DMS79 treated with DMSO at 0.1 percent for 48 hours (cell line): ENCODE data around the gene TAP1.
A peak's percentile ranks its signal among the peaks of the same experiment; 100 is the strongest.
"Not testable (repeated sequence)": the region's sequence is repeated elsewhere in the genome, so short reads cannot be mapped to it uniquely, and the experiment has no call there.

ENCODE experiments used
- DNase-seq: peaks from one replicate; lab custom pipeline; 2025; lab: John Stamatoyannopoulos, UW

TAP1 gene

GRCh38 chr6:32839356-32839755 lies 14.1 kb downstream of the TAP1 start:
- DNase-seq, result no peak

- peak; percentile 84 for DNase-seq
Observed at GRCh38 chr6:32838114-32838958, 15.2 kb downstream of the TAP1 start, which contains the start of gene TAP2. TSS of gene TAP2 (minus strand) at chr6:32838739. CDS start at chr6:32838233, 506 bp downstream.

GRCh38 chr6:32837651-32838113 lies 15.8 kb downstream of the TAP1 start:
- DNase-seq, result no peak

GRCh38 chr6:32836873-32837272 lies 16.6 kb downstream of the TAP1 start:
- DNase-seq, result no peak

GRCh38 chr6:32835167-32835893 lies 18.2 kb downstream of the TAP1 start:
- DNase-seq, result no peak

- no peak for DNase-seq
Observed at GRCh38 chr6:32833664-32834063, 19.8 kb downstream of the TAP1 start.

- DNase-seq, result no peak
Observed at GRCh38 chr6:32832535-32832934, 21.0 kb downstream of the TAP1 start.

GRCh38 chr6:32830936-32831335 lies 22.6 kb downstream of the TAP1 start:
- DNase-seq, result peak; percentile 91

- DNase-seq, result no peak
Observed at GRCh38 chr6:32830017-32830416, 23.5 kb downstream of the TAP1 start.

- no peak for DNase-seq
Observed at GRCh38 chr6:32829495-32829894, 24.0 kb downstream of the TAP1 start.

- no peak for DNase-seq
Observed at GRCh38 chr6:32827025-32827424, 26.5 kb downstream of the TAP1 start.

- peak; percentile 6 for DNase-seq
Observed at GRCh38 chr6:32825966-32826365, 27.5 kb downstream of the TAP1 start.

- no peak for DNase-seq
Observed at GRCh38 chr6:32819729-32820128, 33.8 kb downstream of the TAP1 start.

GRCh38 chr6:32818867-32819266 lies 34.6 kb downstream of the TAP1 start:
- no peak for DNase-seq

- no peak for DNase-seq
Observed at GRCh38 chr6:32816746-32817204, 36.7 kb downstream of the TAP1 start, which contains the start of gene HLA-DOB. TSS of gene HLA-DOB (minus strand) at chr6:32817002. CDS start at chr6:32816951, 51 bp downstream.

GRCh38 chr6:32815996-32816395 lies 37.5 kb downstream of the TAP1 start:
- DNase-seq, result no peak

GRCh38 chr6:32815115-32815514 lies 38.4 kb downstream of the TAP1 start:
- DNase-seq, result no peak

- no peak for DNase-seq
Observed at GRCh38 chr6:32814145-32814544, 39.4 kb downstream of the TAP1 start.

- no peak for DNase-seq
Observed at GRCh38 chr6:32809171-32809570, 44.3 kb downstream of the TAP1 start.

GRCh38 chr6:32807020-32807580 lies 46.4 kb downstream of the TAP1 start:
- DNase-seq, result no peak

- not testable (repeated sequence) for DNase-seq
Observed at GRCh38 chr6:32805404-32805803, 48.1 kb downstream of the TAP1 start.

GRCh38 chr6:32803416-32803815 lies 50.1 kb downstream of the TAP1 start:
- no peak for DNase-seq

GRCh38 chr6:32799740-32800139 lies 53.8 kb downstream of the TAP1 start:
- no peak for DNase-seq
